Thoracic aorta (tissue), 2 donors: ENCODE results near the gene GOLGA8R. TPM values are rescaled to one million over a fixed set of nuclear protein-coding genes. Genes with fewer than 3 reads are reported as not detected.
A peak's percentile ranks its signal among the peaks of the same experiment; 100 is the strongest.
"Not testable (repeated sequence)": the region's sequence is repeated elsewhere in the genome, so short reads cannot be mapped to it uniquely, and the experiment has no call there.

ENCODE experiments used
- ATAC-seq: fragments of 150-250 bp; one replicate; pipeline ENCODE4 v1.8.0; 2017; ENCODE audit warnings: low read depth; ENCODE audit not compliant: insufficient number of reproducible peaks, low FRiP score
- DNase-seq: peaks from one replicate; pipeline ENCODE4 v3.0.0-alpha.2; 2020; ENCODE audit warnings: low spot score
- H3K27ac ChIP-seq, 2 donors: fragments of 200-600 bp; sonication (generic); 1 replicate in 1 of 2; 2 replicates in 1 of 2; pipeline ENCODE4 v1.5.1; 2016; ENCODE audit warnings: mild to moderate bottlenecking in 2 of 2, moderate library complexity in 2 of 2
- H3K27me3 ChIP-seq: fragments of 200-600 bp; sonication (generic); replicated peaks from 2 replicates; pipeline ENCODE4 v1.6.0; 2016; ENCODE audit warnings: mild to moderate bottlenecking; ENCODE audit not compliant: insufficient read depth
- H3K36me3 ChIP-seq: fragments of 200-600 bp; sonication (generic); one replicate; pipeline ENCODE4 v1.5.1; 2016
- H3K4me1 ChIP-seq, 2 donors: fragments of 200-600 bp; sonication (generic); 1 replicate in 1 of 2; 2 replicates in 1 of 2; pipeline versions ENCODE4 v1.5.1 to v1.6.0; 2016; ENCODE audit warnings: low read depth in 2 of 2, mild to moderate bottlenecking in 1 of 2; ENCODE audit not compliant: control insufficient read depth in 1 of 2
- H3K4me3 ChIP-seq: fragments of 200-600 bp; sonication (generic); 2 replicates; pipeline ENCODE4 v1.5.1; 2016; ENCODE audit warnings: mild to moderate bottlenecking
- H3K9me3 ChIP-seq: fragments of 200-600 bp; sonication (generic); 2 replicates; pipeline ENCODE4 v1.5.1; 2016
- CTCF ChIP-seq: fragments of 200-600 bp; sonication (generic); IDR thresholded peaks from one replicate; pipeline ENCODE4 v1.5.1; 2019; ENCODE audit warnings: antibody characterized with exemption
- total RNA-seq, 2 donors: library from RNA; depleted of rRNA; stranded (reverse); fragments of >200 nt; gene quantifications; one replicate each; pipeline versions ENCODE4 v1.1.0 to v1.2.3, GENCODE V29; 2016

Gene GOLGA8R
- total RNA-seq: 10 to 100 TPM in 1 of 2 donors, 1 to 10 TPM in 1; 8.8 to 11.9 TPM

- ATAC-seq, H3K27ac ChIP-seq, H3K36me3 ChIP-seq, H3K4me3 ChIP-seq, H3K9me3 ChIP-seq, H3K27me3 ChIP-seq, DNase-seq, H3K4me1 ChIP-seq: not testable (repeated sequence)
These were observed at the start of gene GOLGA8R for GRCh38 chr15:30414160-30414559. Gene GOLGA8R, minus strand, starts transcription at chr15:30414260. Its CDS starts 98 bp downstream, at chr15:30414162.

- not testable (repeated sequence) for H3K9me3 ChIP-seq, ATAC-seq
These were observed 49.8 kb upstream of the GOLGA8R start for GRCh38 chr15:30463849-30464248.

GRCh38 chr15:30462176-30462575 lies 48.1 kb upstream of the GOLGA8R start:
- ATAC-seq, H3K27me3 ChIP-seq, H3K27ac ChIP-seq, H3K4me3 ChIP-seq, H3K9me3 ChIP-seq, DNase-seq, H3K4me1 ChIP-seq, H3K36me3 ChIP-seq: not testable (repeated sequence)

More at GRCh38 chr15:30463849-30464248, 49.8 kb upstream of the GOLGA8R start:
- not testable (repeated sequence) for H3K4me3 ChIP-seq, DNase-seq, H3K27ac ChIP-seq, H3K27me3 ChIP-seq, H3K36me3 ChIP-seq, H3K4me1 ChIP-seq

GRCh38 chr15:30452702-30453101 lies 38.6 kb upstream of the GOLGA8R start:
- not testable (repeated sequence) for ATAC-seq, H3K4me1 ChIP-seq, H3K36me3 ChIP-seq, H3K27me3 ChIP-seq, H3K27ac ChIP-seq, H3K9me3 ChIP-seq, H3K4me3 ChIP-seq, DNase-seq

GRCh38 chr15:30438348-30438747 lies 24.3 kb upstream of the GOLGA8R start:
- H3K36me3 ChIP-seq, H3K27ac ChIP-seq, H3K4me1 ChIP-seq, H3K4me3 ChIP-seq, H3K27me3 ChIP-seq, DNase-seq, ATAC-seq, H3K9me3 ChIP-seq: not testable (repeated sequence)

GRCh38 chr15:30435878-30436277 lies 21.8 kb upstream of the GOLGA8R start:
- not testable (repeated sequence) for ATAC-seq, H3K4me1 ChIP-seq, H3K27me3 ChIP-seq, H3K4me3 ChIP-seq, H3K9me3 ChIP-seq, H3K27ac ChIP-seq, H3K36me3 ChIP-seq, DNase-seq

GRCh38 chr15:30420723-30421122 lies 6.7 kb upstream of the GOLGA8R start:
- H3K9me3 ChIP-seq, H3K36me3 ChIP-seq, ATAC-seq, DNase-seq, H3K4me3 ChIP-seq, H3K27me3 ChIP-seq, H3K27ac ChIP-seq, H3K4me1 ChIP-seq: not testable (repeated sequence)

GRCh38 chr15:30407636-30408035 lies 6.4 kb downstream of the GOLGA8R start:
- not testable (repeated sequence) for H3K9me3 ChIP-seq, ATAC-seq, H3K27ac ChIP-seq, H3K27me3 ChIP-seq, H3K4me3 ChIP-seq, H3K4me1 ChIP-seq, DNase-seq, H3K36me3 ChIP-seq

GRCh38 chr15:30398988-30399387 lies 15.1 kb downstream of the GOLGA8R start:
- not testable (repeated sequence) for H3K27ac ChIP-seq, H3K27me3 ChIP-seq, H3K9me3 ChIP-seq, ATAC-seq, H3K4me1 ChIP-seq, H3K4me3 ChIP-seq, H3K36me3 ChIP-seq
- peak; percentile 48 for TF ChIP-seq CTCF
- DNase-seq: peak; percentile 7

- not testable (repeated sequence) for DNase-seq, ATAC-seq, H3K4me3 ChIP-seq, H3K4me1 ChIP-seq, H3K27ac ChIP-seq, H3K36me3 ChIP-seq, H3K27me3 ChIP-seq, H3K9me3 ChIP-seq
These were observed 20.4 kb downstream of the GOLGA8R start for GRCh38 chr15:30393664-30393991.

GRCh38 chr15:30392766-30393663 lies 21.0 kb downstream of the GOLGA8R start, which contains the start of gene CHRFAM7A:
Gene CHRFAM7A, minus strand, starts transcription at chr15:30393540. Its CDS starts 10,189 bp downstream, at chr15:30383351.
- not testable (repeated sequence) for ATAC-seq, H3K4me1 ChIP-seq, H3K27me3 ChIP-seq, H3K27ac ChIP-seq, H3K36me3 ChIP-seq, DNase-seq, H3K9me3 ChIP-seq, H3K4me3 ChIP-seq
